ENCODE data around the gene KCNQ4. TPM values are rescaled to one million over a fixed set of nuclear protein-coding genes. Genes with fewer than 3 reads are reported as not detected.

Gene KCNQ4
- total and polyA plus RNA-seq, 7 experiments from 2014 or later: 0.10 to 0.97 (median 0.20) TPM; not detected in 1

GRCh38 chr1:40753142-40753882 lies 30.3 kb upstream of the KCNQ4 start:
- ATAC-seq (no peak), DNase-seq (no peak)
- CTCF ChIA-PET: interaction anchor here (0.6 to 1.8 kb wide), 2 partner anchors 21 to 1444 kb away, joined by 3 to 4 read pairs; no protein-coding TSS in a partner anchor
- Mint-ChIP-seq H3K36me3 (peaks cover 5 to 68% (median 26%) of the 10 kb centered on the region in 5 donors), H3K27ac (peak overlapping the region in 3 of 9 donors; percentile 30 to 56 (median 32)), H3K27me3 (no peaks in the 10 kb centered on the region), H3K4me1 (peaks cover 0 to 24% (median 0%) of the 10 kb centered on the region in 7 donors), H3K4me3 (peak overlapping the region in 1 of 10 donors; percentile 71), H3K9me3 (no peaks in the 10 kb centered on the region)
- Histone ChIP-seq H3K27me3 (ENCODE audit: control insufficient read depth in 2 of 2, insufficient read depth in 2 of 2, low read length in 2 of 2) (no peaks in the 10 kb centered on the region), H3K9me3 (ENCODE audit: control insufficient read depth in 2 of 3, low read length in 3 of 3) (no peaks in the 10 kb centered on the region), H3K4me1 (ENCODE audit: control insufficient read depth in 2 of 2, insufficient read depth in 2 of 2, low read length in 2 of 2) (no peaks in the 10 kb centered on the region), H3K36me3 (ENCODE audit: control insufficient read depth in 2 of 3, insufficient read depth in 3 of 3, low read length in 3 of 3) (peaks cover 24 to 99% (median 28%) of the 10 kb centered on the region in 3 experiments), H3K27ac (ENCODE audit: low read depth, low read length) (no peak overlapping the region), H3K4me3 (ENCODE audit: low read length) (no peak overlapping the region)
- POLR2A ChIA-PET: no interaction called here
- intact Hi-C loops (cut with micrococcal nuclease): no loop called here

- H3K27me3 Mint-ChIP-seq: no peaks in the 10 kb centered on the region
- peaks cover 0 to 24% (median 0%) of the 10 kb centered on the region in 7 donors for H3K4me1 Mint-ChIP-seq
- H3K4me3 Mint-ChIP-seq: no peak overlapping the region
- POLR2A ChIA-PET: interaction anchor here (0.5 to 0.7 kb wide), 2 partner anchors 21 to 230 kb away, joined by 3 read pairs; no protein-coding TSS in a partner anchor
- H3K36me3 ChIP-seq (ENCODE audit: control insufficient read depth in 2 of 3, insufficient read depth in 3 of 3, low read length in 3 of 3): peaks cover 24 to 99% (median 33%) of the 10 kb centered on the region in 3 experiments
- intact Hi-C loops (cut with micrococcal nuclease): no loop called here
- no peaks in the 10 kb centered on the region for H3K4me1 ChIP-seq (ENCODE audit: control insufficient read depth in 2 of 2, insufficient read depth in 2 of 2, low read length in 2 of 2)
- H3K9me3 ChIP-seq (ENCODE audit: control insufficient read depth in 2 of 3, low read length in 3 of 3): no peaks in the 10 kb centered on the region
- H3K36me3 Mint-ChIP-seq: peaks cover 9 to 65% (median 25%) of the 10 kb centered on the region in 5 donors
- H3K9me3 Mint-ChIP-seq: no peaks in the 10 kb centered on the region
- H3K27ac Mint-ChIP-seq: peak overlapping the region in 2 of 9 donors; percentile 12 to 55
- ATAC-seq: no peak
- H3K4me3 ChIP-seq (ENCODE audit: low read length): no peak overlapping the region
- no peak for DNase-seq
- H3K27ac ChIP-seq (ENCODE audit: low read depth, low read length): no peak overlapping the region
- CTCF ChIA-PET: interaction anchor here (2.0 kb wide), 1 partner anchor 20 kb away, joined by 8 read pairs; no protein-coding TSS in a partner anchor
- no peaks in the 10 kb centered on the region for H3K27me3 ChIP-seq (ENCODE audit: control insufficient read depth in 2 of 2, insufficient read depth in 2 of 2, low read length in 2 of 2)
Measured at GRCh38 chr1:40754201-40754600, 29.4 kb upstream of the KCNQ4 start.

GRCh38 chr1:40755067-40755466 lies 28.5 kb upstream of the KCNQ4 start:
- Mint-ChIP-seq H3K27ac (peak overlapping the region in 1 of 9 donors; percentile 42), H3K4me3 (no peak overlapping the region), H3K9me3 (no peaks in the 10 kb centered on the region), H3K27me3 (no peaks in the 10 kb centered on the region), H3K36me3 (peaks cover 13 to 66% (median 30%) of the 10 kb centered on the region in 5 donors), H3K4me1 (peaks cover 3 to 24% (median 5%) of the 10 kb centered on the region in 7 donors)
- Histone ChIP-seq H3K36me3 (ENCODE audit: control insufficient read depth in 2 of 3, insufficient read depth in 3 of 3, low read length in 3 of 3) (peaks cover 24 to 99% (median 42%) of the 10 kb centered on the region in 3 experiments), H3K4me1 (ENCODE audit: control insufficient read depth in 2 of 2, insufficient read depth in 2 of 2, low read length in 2 of 2) (no peaks in the 10 kb centered on the region), H3K27ac (ENCODE audit: low read depth, low read length) (no peak overlapping the region), H3K9me3 (ENCODE audit: control insufficient read depth in 2 of 3, low read length in 3 of 3) (no peaks in the 10 kb centered on the region), H3K4me3 (ENCODE audit: low read length) (no peak overlapping the region), H3K27me3 (ENCODE audit: control insufficient read depth in 2 of 2, insufficient read depth in 2 of 2, low read length in 2 of 2) (no peaks in the 10 kb centered on the region)
- ChIA-PET POLR2A (no interaction called here), CTCF (interaction anchor here (1.6 to 2.0 kb wide), 2 partner anchors 19 to 95 kb away, joined by 7 to 8 read pairs; no protein-coding TSS in a partner anchor)
- ATAC-seq: no peak
- intact Hi-C loops (cut with micrococcal nuclease): no loop called here
- DNase-seq: no peak

- no peaks in the 10 kb centered on the region for H3K9me3 Mint-ChIP-seq
- POLR2A ChIA-PET: no interaction called here
- peaks cover 5 to 22% (median 11%) of the 10 kb centered on the region in 7 donors for H3K4me1 Mint-ChIP-seq
- H3K9me3 ChIP-seq (ENCODE audit: control insufficient read depth in 2 of 3, low read length in 3 of 3): no peaks in the 10 kb centered on the region
- ATAC-seq (no peak), DNase-seq (no peak)
- H3K27me3 Mint-ChIP-seq: no peaks in the 10 kb centered on the region
- peaks cover 24 to 94% (median 42%) of the 10 kb centered on the region in 3 experiments for H3K36me3 ChIP-seq (ENCODE audit: control insufficient read depth in 2 of 3, insufficient read depth in 3 of 3, low read length in 3 of 3)
- peaks cover 13 to 60% (median 34%) of the 10 kb centered on the region in 5 donors for H3K36me3 Mint-ChIP-seq
- intact Hi-C loops (cut with micrococcal nuclease): no loop called here
- no peak overlapping the region for H3K27ac ChIP-seq (ENCODE audit: low read depth, low read length)
- H3K4me1 ChIP-seq (ENCODE audit: control insufficient read depth in 2 of 2, insufficient read depth in 2 of 2, low read length in 2 of 2): no peaks in the 10 kb centered on the region
- CTCF ChIA-PET: interaction anchor here (1.1 to 1.6 kb wide), 2 partner anchors 15 to 93 kb away, joined by 3 to 7 read pairs; no protein-coding TSS in a partner anchor
- H3K4me3 Mint-ChIP-seq: no peak overlapping the region
- no peak overlapping the region for H3K4me3 ChIP-seq (ENCODE audit: low read length)
- no peaks in the 10 kb centered on the region for H3K27me3 ChIP-seq (ENCODE audit: control insufficient read depth in 2 of 2, insufficient read depth in 2 of 2, low read length in 2 of 2)
- peak overlapping the region in 2 of 9 donors; percentile 51 to 64 for H3K27ac Mint-ChIP-seq
Measured at GRCh38 chr1:40756523-40756922, 27.1 kb upstream of the KCNQ4 start.

GRCh38 chr1:40757084-40757483 lies 26.5 kb upstream of the KCNQ4 start:
- no peak for ATAC-seq
- Mint-ChIP-seq H3K9me3 (no peaks in the 10 kb centered on the region), H3K36me3 (peaks cover 13 to 58% (median 35%) of the 10 kb centered on the region in 5 donors), H3K27me3 (no peaks in the 10 kb centered on the region), H3K4me3 (no peak overlapping the region), H3K4me1 (peaks cover 4 to 22% (median 15%) of the 10 kb centered on the region in 7 donors), H3K27ac (no peak overlapping the region)
- POLR2A ChIA-PET: no interaction called here
- intact Hi-C loops (cut with micrococcal nuclease): no loop called here
- CTCF ChIA-PET: no interaction called here
- Histone ChIP-seq H3K4me1 (ENCODE audit: control insufficient read depth in 2 of 2, insufficient read depth in 2 of 2, low read length in 2 of 2) (no peaks in the 10 kb centered on the region), H3K27me3 (ENCODE audit: control insufficient read depth in 2 of 2, insufficient read depth in 2 of 2, low read length in 2 of 2) (no peaks in the 10 kb centered on the region), H3K36me3 (ENCODE audit: control insufficient read depth in 2 of 3, insufficient read depth in 3 of 3, low read length in 3 of 3) (peaks cover 24 to 94% (median 42%) of the 10 kb centered on the region in 3 experiments), H3K27ac (ENCODE audit: low read depth, low read length) (no peak overlapping the region), H3K4me3 (ENCODE audit: low read length) (no peak overlapping the region), H3K9me3 (ENCODE audit: control insufficient read depth in 2 of 3, low read length in 3 of 3) (no peaks in the 10 kb centered on the region)
- no peak for DNase-seq

GRCh38 chr1:40758004-40758403 lies 25.6 kb upstream of the KCNQ4 start:
- DNase-seq (no peak), ATAC-seq (no peak)
- ChIA-PET POLR2A (no interaction called here), CTCF (interaction anchor here (0.9 kb wide), 1 partner anchor 17 kb away, joined by 3 read pairs; no protein-coding TSS in a partner anchor)
- Histone ChIP-seq H3K27me3 (ENCODE audit: control insufficient read depth in 2 of 2, insufficient read depth in 2 of 2, low read length in 2 of 2) (no peaks in the 10 kb centered on the region), H3K27ac (ENCODE audit: low read depth, low read length) (no peak overlapping the region), H3K4me1 (ENCODE audit: control insufficient read depth in 2 of 2, insufficient read depth in 2 of 2, low read length in 2 of 2) (peaks cover 0 to 6% of the 10 kb centered on the region in 2 donors), H3K9me3 (ENCODE audit: control insufficient read depth in 2 of 3, low read length in 3 of 3) (no peaks in the 10 kb centered on the region), H3K36me3 (ENCODE audit: control insufficient read depth in 2 of 3, insufficient read depth in 3 of 3, low read length in 3 of 3) (peaks cover 28 to 90% (median 49%) of the 10 kb centered on the region in 3 experiments), H3K4me3 (ENCODE audit: low read length) (no peak overlapping the region)
- intact Hi-C loops (cut with micrococcal nuclease): no loop called here
- peaks cover 7 to 25% (median 24%) of the 10 kb centered on the region in 7 donors for H3K4me1 Mint-ChIP-seq
- peaks cover 13 to 56% (median 32%) of the 10 kb centered on the region in 5 donors for H3K36me3 Mint-ChIP-seq
- peak overlapping the region in 1 of 9 donors; percentile 25 for H3K27ac Mint-ChIP-seq
- no peak overlapping the region for H3K4me3 Mint-ChIP-seq
- H3K9me3 Mint-ChIP-seq: no peaks in the 10 kb centered on the region
- H3K27me3 Mint-ChIP-seq: no peaks in the 10 kb centered on the region

All from naive thymus-derived CD4-positive, alpha-beta T cell (primary cell).